Suprapubic skin (tissue), 4 donors: Measurements from ENCODE around the gene TIMM13.

Experiments
- CTCF ChIP-seq, 2 donors: fragments of 200-600 bp in 1 of 2; fragments of 450-650 bp in 1 of 2; sonication (generic) in 1 of 2; IDR thresholded peaks; one replicate each; pipeline ENCODE4 v1.5.1; 2016 to 2019; ENCODE audit warnings: antibody characterized with exemption in 2 of 2, mild to moderate bottlenecking in 1 of 2, moderate library complexity in 1 of 2
- EP300 ChIP-seq: sonication (generic); formaldehyde crosslinking; IDR thresholded peaks from one replicate; pipeline ENCODE4 v1.6.1; 2017; ENCODE audit warnings: antibody characterized with exemption
- POLR2A ChIP-seq, 2 donors: fragments of 450-650 bp; IDR thresholded peaks; one replicate each; pipeline ENCODE4 v1.6.1; 2017; ENCODE audit warnings: antibody characterized with exemption in 2 of 2, mild to moderate bottlenecking in 2 of 2, moderate library complexity in 2 of 2
- POLR2AphosphoS5 ChIP-seq, 3 donors: sonication (generic); formaldehyde crosslinking; IDR thresholded peaks; one replicate each; pipeline ENCODE4 v1.6.1; 2017; ENCODE audit warnings: antibody characterized with exemption in 3 of 3

GRCh38 chr19:2453431-2454025 lies 26.1 kb upstream of the TIMM13 start:
- no peak for TF ChIP-seq CTCF (IDR thresholded peaks at IDR 0.05)
- no peak for TF ChIP-seq POLR2A (IDR thresholded peaks at IDR 0.05)
- no peak for TF ChIP-seq EP300
- TF ChIP-seq POLR2AphosphoS5 (IDR thresholded peaks at IDR 0.05): no peak
